SK-N-SH (cell line): ENCODE data around the gene KEL.

Source experiments
- EP300 ChIP-seq, 2 experiments: IDR thresholded peaks; 2 replicates each; pipeline versions ENCODE4 v1.4.0 to v1.6.1; 2012; ENCODE audit warnings: borderline replicate concordance in 1 of 2, low read depth in 1 of 2, low read length in 1 of 2
- EZH2phosphoT487 ChIP-seq: fragments of 200-600 bp; sonication (generic); IDR thresholded peaks from 2 replicates; pipeline ENCODE4 v1.6.1; 2017; ENCODE audit warnings: low read depth, mixed run types, mild to moderate bottlenecking, antibody characterized with exemption, moderate library complexity, borderline replicate concordance
- GABPA ChIP-seq: IDR thresholded peaks from 2 replicates; pipeline ENCODE4 v1.4.0; 2012; ENCODE audit warnings: low read depth, mild to moderate bottlenecking
- IRF3 ChIP-seq: fragments of 150-350 bp; IDR thresholded peaks from 2 replicates; pipeline ENCODE4 v1.6.1; 2016; ENCODE audit warnings: mild to moderate bottlenecking, low read depth, low read length
- JUND ChIP-seq: IDR thresholded peaks from 2 replicates; pipeline ENCODE4 v1.4.0; 2012
- POLR2AphosphoS5 ChIP-seq: IDR thresholded peaks from 2 replicates; pipeline ENCODE4 v1.6.1; 2012; ENCODE audit warnings: low read depth, low read length
- RAD21 ChIP-seq: IDR thresholded peaks from 2 replicates; pipeline ENCODE4 v1.6.1; 2012; ENCODE audit warnings: mild to moderate bottlenecking, low read length
- SIN3A ChIP-seq: IDR thresholded peaks from 2 replicates; pipeline ENCODE4 v1.6.1; 2012; ENCODE audit warnings: low read depth, mild to moderate bottlenecking, low read length, moderate library complexity, borderline replicate concordance
- TAF1 ChIP-seq: IDR thresholded peaks from 2 replicates; pipeline ENCODE4 v1.6.1; 2012; ENCODE audit warnings: low read depth, mild to moderate bottlenecking, low read length, moderate library complexity, borderline replicate concordance
- USF2 ChIP-seq: fragments of 150-350 bp; IDR thresholded peaks from 2 replicates; pipeline ENCODE4 v1.6.1; 2017; ENCODE audit warnings: antibody characterized with exemption, low read length, low read depth, borderline replicate concordance
- TF ChIP-seq, protein P1 (sequence below): fragments of 200-600 bp; sonication (generic); IDR thresholded peaks from 2 replicates; pipeline ENCODE4 v1.6.1; 2017; ENCODE audit warnings: antibody characterized with exemption, mild to moderate bottlenecking, moderate library complexity
- TF ChIP-seq, protein P2 (sequence below): IDR thresholded peaks from 2 replicates; pipeline ENCODE4 v1.6.1; 2012; ENCODE audit warnings: mild to moderate bottlenecking, low read depth, low read length, moderate library complexity
- TF ChIP-seq, protein P3 (sequence below): IDR thresholded peaks from 2 replicates; pipeline ENCODE4; 2012
- TF ChIP-seq, protein P4 (sequence below): IDR thresholded peaks from 2 replicates; pipeline ENCODE4 v1.4.0; 2012; ENCODE audit warnings: low read depth

GRCh38 chr7:142916508-142916907 is 45.7 kb downstream of the KEL start:
- TF ChIP-seq POLR2AphosphoS5: no peak
- TF ChIP-seq, protein P1, sequence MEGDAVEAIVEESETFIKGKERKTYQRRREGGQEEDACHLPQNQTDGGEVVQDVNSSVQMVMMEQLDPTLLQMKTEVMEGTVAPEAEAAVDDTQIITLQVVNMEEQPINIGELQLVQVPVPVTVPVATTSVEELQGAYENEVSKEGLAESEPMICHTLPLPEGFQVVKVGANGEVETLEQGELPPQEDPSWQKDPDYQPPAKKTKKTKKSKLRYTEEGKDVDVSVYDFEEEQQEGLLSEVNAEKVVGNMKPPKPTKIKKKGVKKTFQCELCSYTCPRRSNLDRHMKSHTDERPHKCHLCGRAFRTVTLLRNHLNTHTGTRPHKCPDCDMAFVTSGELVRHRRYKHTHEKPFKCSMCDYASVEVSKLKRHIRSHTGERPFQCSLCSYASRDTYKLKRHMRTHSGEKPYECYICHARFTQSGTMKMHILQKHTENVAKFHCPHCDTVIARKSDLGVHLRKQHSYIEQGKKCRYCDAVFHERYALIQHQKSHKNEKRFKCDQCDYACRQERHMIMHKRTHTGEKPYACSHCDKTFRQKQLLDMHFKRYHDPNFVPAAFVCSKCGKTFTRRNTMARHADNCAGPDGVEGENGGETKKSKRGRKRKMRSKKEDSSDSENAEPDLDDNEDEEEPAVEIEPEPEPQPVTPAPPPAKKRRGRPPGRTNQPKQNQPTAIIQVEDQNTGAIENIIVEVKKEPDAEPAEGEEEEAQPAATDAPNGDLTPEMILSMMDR: no peak
- no peak for TF ChIP-seq GABPA
- no peak for TF ChIP-seq USF2
- no peak for TF ChIP-seq TAF1
- TF ChIP-seq JUND: no peak
- TF ChIP-seq EP300 (IDR thresholded peaks at IDR 0.05; ENCODE audit: borderline replicate concordance in 1 of 2, low read depth in 1 of 2, low read length in 1 of 2): no peak
- TF ChIP-seq, protein P2, sequence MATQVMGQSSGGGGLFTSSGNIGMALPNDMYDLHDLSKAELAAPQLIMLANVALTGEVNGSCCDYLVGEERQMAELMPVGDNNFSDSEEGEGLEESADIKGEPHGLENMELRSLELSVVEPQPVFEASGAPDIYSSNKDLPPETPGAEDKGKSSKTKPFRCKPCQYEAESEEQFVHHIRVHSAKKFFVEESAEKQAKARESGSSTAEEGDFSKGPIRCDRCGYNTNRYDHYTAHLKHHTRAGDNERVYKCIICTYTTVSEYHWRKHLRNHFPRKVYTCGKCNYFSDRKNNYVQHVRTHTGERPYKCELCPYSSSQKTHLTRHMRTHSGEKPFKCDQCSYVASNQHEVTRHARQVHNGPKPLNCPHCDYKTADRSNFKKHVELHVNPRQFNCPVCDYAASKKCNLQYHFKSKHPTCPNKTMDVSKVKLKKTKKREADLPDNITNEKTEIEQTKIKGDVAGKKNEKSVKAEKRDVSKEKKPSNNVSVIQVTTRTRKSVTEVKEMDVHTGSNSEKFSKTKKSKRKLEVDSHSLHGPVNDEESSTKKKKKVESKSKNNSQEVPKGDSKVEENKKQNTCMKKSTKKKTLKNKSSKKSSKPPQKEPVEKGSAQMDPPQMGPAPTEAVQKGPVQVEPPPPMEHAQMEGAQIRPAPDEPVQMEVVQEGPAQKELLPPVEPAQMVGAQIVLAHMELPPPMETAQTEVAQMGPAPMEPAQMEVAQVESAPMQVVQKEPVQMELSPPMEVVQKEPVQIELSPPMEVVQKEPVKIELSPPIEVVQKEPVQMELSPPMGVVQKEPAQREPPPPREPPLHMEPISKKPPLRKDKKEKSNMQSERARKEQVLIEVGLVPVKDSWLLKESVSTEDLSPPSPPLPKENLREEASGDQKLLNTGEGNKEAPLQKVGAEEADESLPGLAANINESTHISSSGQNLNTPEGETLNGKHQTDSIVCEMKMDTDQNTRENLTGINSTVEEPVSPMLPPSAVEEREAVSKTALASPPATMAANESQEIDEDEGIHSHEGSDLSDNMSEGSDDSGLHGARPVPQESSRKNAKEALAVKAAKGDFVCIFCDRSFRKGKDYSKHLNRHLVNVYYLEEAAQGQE: no peak
- TF ChIP-seq, protein P3, sequence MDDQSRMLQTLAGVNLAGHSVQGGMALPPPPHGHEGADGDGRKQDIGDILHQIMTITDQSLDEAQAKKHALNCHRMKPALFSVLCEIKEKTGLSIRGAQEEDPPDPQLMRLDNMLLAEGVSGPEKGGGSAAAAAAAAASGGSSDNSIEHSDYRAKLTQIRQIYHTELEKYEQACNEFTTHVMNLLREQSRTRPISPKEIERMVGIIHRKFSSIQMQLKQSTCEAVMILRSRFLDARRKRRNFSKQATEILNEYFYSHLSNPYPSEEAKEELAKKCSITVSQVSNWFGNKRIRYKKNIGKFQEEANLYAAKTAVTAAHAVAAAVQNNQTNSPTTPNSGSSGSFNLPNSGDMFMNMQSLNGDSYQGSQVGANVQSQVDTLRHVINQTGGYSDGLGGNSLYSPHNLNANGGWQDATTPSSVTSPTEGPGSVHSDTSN: no peak
- no peak for TF ChIP-seq RAD21
- TF ChIP-seq, protein P4, sequence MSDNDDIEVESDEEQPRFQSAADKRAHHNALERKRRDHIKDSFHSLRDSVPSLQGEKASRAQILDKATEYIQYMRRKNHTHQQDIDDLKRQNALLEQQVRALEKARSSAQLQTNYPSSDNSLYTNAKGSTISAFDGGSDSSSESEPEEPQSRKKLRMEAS: no peak
- TF ChIP-seq EZH2phosphoT487: no peak
- no peak for TF ChIP-seq SIN3A
- no peak for TF ChIP-seq IRF3
